SK-N-SH treated with all-trans-retinoic acid at 6 μM for 48 hours (cell line): Measurements from ENCODE around the gene TSPAN10.

Experiments used
- ATAC-seq: fragments of 200-7000 bp; cut with Tn5 transposase; 3 replicates; pipeline ENCODE4 v1.9.1; 2020; ENCODE audit warnings: mild to moderate bottlenecking, moderate library complexity
- ARNTL ChIP-seq: fragments of 450-650 bp; formaldehyde crosslinking; IDR thresholded peaks from 2 replicates; pipeline ENCODE4 v1.5.0; 2020; ENCODE audit warnings: low read depth, mild to moderate bottlenecking, moderate library complexity, borderline replicate concordance
- BACH2 ChIP-seq: fragments of 250-450 bp; sonication (Bioruptor Pico); IDR thresholded peaks from 2 replicates; pipeline ENCODE4 v1.9.0; 2021; ENCODE audit warnings: mild to moderate bottlenecking, borderline replicate concordance
- CREB5 ChIP-seq: fragments of 250-450 bp; sonication (Bioruptor Pico); IDR thresholded peaks from 2 replicates; pipeline ENCODE4 v1.5.1; 2020; ENCODE audit warnings: low read depth, mild to moderate bottlenecking, moderate library complexity
- ESRRG ChIP-seq: fragments of 250-450 bp; sonication (Bioruptor Pico); IDR thresholded peaks from 2 replicates; pipeline ENCODE4 v1.6.1; 2021; ENCODE audit warnings: mild to moderate bottlenecking
- ISL1 ChIP-seq: fragments of 250-450 bp; sonication (Bioruptor Pico); IDR thresholded peaks from 2 replicates; pipeline ENCODE4 v2.1.2; 2022; ENCODE audit warnings: mild to moderate bottlenecking, moderate library complexity
- OSR1 ChIP-seq: fragments of 250-450 bp; sonication (Bioruptor Pico); IDR thresholded peaks from 2 replicates; pipeline ENCODE4 v1.8.0; 2022; ENCODE audit warnings: moderate library complexity, mild to moderate bottlenecking, inconsistent platforms
- POU6F1 ChIP-seq: fragments of 250-450 bp; sonication (Bioruptor Pico); IDR thresholded peaks from 2 replicates; pipeline ENCODE4 v1.8.0; 2021; ENCODE audit warnings: low read depth, mild to moderate bottlenecking, moderate library complexity, borderline replicate concordance
- PPARA ChIP-seq: fragments of 250-450 bp; sonication (Bioruptor Pico); IDR thresholded peaks from 2 replicates; pipeline ENCODE4 v1.5.0; 2020; ENCODE audit warnings: mild to moderate bottlenecking, borderline replicate concordance
- SNAI2 ChIP-seq: fragments of 250-450 bp; sonication (Bioruptor Pico); IDR thresholded peaks from 2 replicates; pipeline ENCODE4 v1.5.0; 2020; ENCODE audit warnings: mild to moderate bottlenecking, moderate library complexity
- TCF4 ChIP-seq: fragments of 250-450 bp; sonication (Bioruptor Pico); IDR thresholded peaks from 2 replicates; pipeline ENCODE4 v1.8.0; 2021; ENCODE audit warnings: mild to moderate bottlenecking, moderate library complexity, borderline replicate concordance
- TOX ChIP-seq: fragments of 250-450 bp; sonication (Bioruptor Pico); IDR thresholded peaks from 2 replicates; pipeline ENCODE4 v1.8.0; 2021; ENCODE audit warnings: mild to moderate bottlenecking, moderate library complexity, borderline replicate concordance
- TSHZ2 ChIP-seq: fragments of 250-450 bp; sonication (Bioruptor Pico); IDR thresholded peaks from 2 replicates; pipeline ENCODE4 v1.5.0; 2020; ENCODE audit warnings: mild to moderate bottlenecking, moderate library complexity
- ZC3H10 ChIP-seq: fragments of 250-450 bp; sonication (Bioruptor Pico); IDR thresholded peaks from 2 replicates; pipeline ENCODE4 v1.5.1; 2021; ENCODE audit warnings: mild to moderate bottlenecking, moderate library complexity
- ZFP30 ChIP-seq: fragments of 450-650 bp; formaldehyde crosslinking; IDR thresholded peaks from 2 replicates; pipeline ENCODE4 v1.5.0; 2022; ENCODE audit warnings: mild to moderate bottlenecking, moderate library complexity
- ZNF565 ChIP-seq: fragments of 450-650 bp; formaldehyde crosslinking; conservative IDR thresholded peaks from 2 replicates; pipeline ENCODE4 v1.5.0; 2020; ENCODE audit warnings: low read depth, mild to moderate bottlenecking, moderate library complexity
- ZNF70 ChIP-seq: fragments of 450-650 bp; formaldehyde crosslinking; IDR thresholded peaks from 2 replicates; pipeline ENCODE4 v1.5.0; 2020; ENCODE audit warnings: mild to moderate bottlenecking, moderate library complexity
- ZNF8 ChIP-seq: fragments of 450-650 bp; formaldehyde crosslinking; IDR thresholded peaks from 2 replicates; pipeline ENCODE4 v1.5.0; 2020; ENCODE audit warnings: mild to moderate bottlenecking, moderate library complexity
- TF ChIP-seq, protein P1 (sequence below): fragments of 250-450 bp; sonication (Bioruptor Pico); IDR thresholded peaks from 2 replicates; pipeline ENCODE4 v1.8.0; 2020; ENCODE audit warnings: mild to moderate bottlenecking, moderate library complexity, borderline replicate concordance
- TF ChIP-seq, protein P2 (sequence below): fragments of 250-450 bp; sonication (Bioruptor Pico); IDR thresholded peaks from 2 replicates; pipeline ENCODE4 v1.5.1; 2021; ENCODE audit warnings: mild to moderate bottlenecking, moderate library complexity

Gene TSPAN10

GRCh38 chr17:81655378-81656117 lies 18.6 kb downstream of the TSPAN10 start:
- TF ChIP-seq ISL1 (CRISPR knock-in tag) (no peak), TOX (CRISPR knock-in tag) (no peak), POU6F1 (CRISPR knock-in tag) (no peak), OSR1 (no peak), ZC3H10 (no peak), TCF4 (CRISPR knock-in tag) (no peak), ZNF565 (no peak), ESRRG (CRISPR knock-in tag) (no peak), SNAI2 (CRISPR knock-in tag) (no peak), ZNF70 (no peak), ZNF8 (CRISPR knock-in tag) (no peak), BACH2 (CRISPR knock-in tag) (no peak), TSHZ2 (CRISPR knock-in tag) (no peak)
- no peak for ATAC-seq

- TF ChIP-seq PPARA (CRISPR knock-in tag) (no peak), ZNF565 (no peak), ZNF8 (CRISPR knock-in tag) (no peak), ARNTL (CRISPR knock-in tag) (no peak), BACH2 (CRISPR knock-in tag) (no peak), ZFP30 (CRISPR knock-in tag) (no peak)
- TF ChIP-seq, protein P1, sequence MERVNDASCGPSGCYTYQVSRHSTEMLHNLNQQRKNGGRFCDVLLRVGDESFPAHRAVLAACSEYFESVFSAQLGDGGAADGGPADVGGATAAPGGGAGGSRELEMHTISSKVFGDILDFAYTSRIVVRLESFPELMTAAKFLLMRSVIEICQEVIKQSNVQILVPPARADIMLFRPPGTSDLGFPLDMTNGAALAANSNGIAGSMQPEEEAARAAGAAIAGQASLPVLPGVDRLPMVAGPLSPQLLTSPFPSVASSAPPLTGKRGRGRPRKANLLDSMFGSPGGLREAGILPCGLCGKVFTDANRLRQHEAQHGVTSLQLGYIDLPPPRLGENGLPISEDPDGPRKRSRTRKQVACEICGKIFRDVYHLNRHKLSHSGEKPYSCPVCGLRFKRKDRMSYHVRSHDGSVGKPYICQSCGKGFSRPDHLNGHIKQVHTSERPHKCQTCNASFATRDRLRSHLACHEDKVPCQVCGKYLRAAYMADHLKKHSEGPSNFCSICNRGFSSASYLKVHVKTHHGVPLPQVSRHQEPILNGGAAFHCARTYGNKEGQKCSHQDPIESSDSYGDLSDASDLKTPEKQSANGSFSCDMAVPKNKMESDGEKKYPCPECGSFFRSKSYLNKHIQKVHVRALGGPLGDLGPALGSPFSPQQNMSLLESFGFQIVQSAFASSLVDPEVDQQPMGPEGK (CRISPR knock-in tag), result no peak
- no peak for ATAC-seq
Observed at GRCh38 chr17:81656118-81656743, 19.2 kb downstream of the TSPAN10 start, which contains the start of gene PDE6G. Gene PDE6G (minus strand): TSS chr17:81656542. CDS start chr17:81653305, 3,237 bp downstream.

DNA sequence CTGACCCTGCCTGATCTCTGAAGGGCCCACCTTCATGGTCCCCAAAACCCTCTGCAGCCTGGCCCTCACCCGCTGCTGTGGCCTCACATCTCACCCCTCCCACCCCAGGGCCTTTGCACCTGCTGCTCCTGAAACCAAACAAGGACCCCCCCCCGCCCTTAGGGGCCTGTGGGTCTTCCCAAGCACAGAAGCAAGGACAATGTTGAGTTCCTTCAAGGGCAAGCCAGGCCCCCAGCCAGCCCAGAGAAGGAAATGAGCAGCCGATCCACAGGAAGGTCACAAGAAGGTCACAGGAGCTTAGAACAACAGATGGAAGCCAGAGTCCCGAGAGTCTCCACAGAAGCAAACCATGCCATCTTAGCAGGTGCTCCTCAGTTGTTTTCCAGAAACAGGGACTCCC lies 19.8 kb downstream of the TSPAN10 start:
- no peak for ATAC-seq

More for the DNA sequence above, 19.8 kb downstream of the TSPAN10 start:
- TF ChIP-seq TCF4 (CRISPR knock-in tag) (no peak), TSHZ2 (CRISPR knock-in tag) (no peak), ZNF70 (no peak), ESRRG (CRISPR knock-in tag) (no peak), ZNF565 (no peak), ZC3H10 (no peak), TOX (CRISPR knock-in tag) (no peak), CREB5 (CRISPR knock-in tag) (no peak)
- TF ChIP-seq, protein P2, sequence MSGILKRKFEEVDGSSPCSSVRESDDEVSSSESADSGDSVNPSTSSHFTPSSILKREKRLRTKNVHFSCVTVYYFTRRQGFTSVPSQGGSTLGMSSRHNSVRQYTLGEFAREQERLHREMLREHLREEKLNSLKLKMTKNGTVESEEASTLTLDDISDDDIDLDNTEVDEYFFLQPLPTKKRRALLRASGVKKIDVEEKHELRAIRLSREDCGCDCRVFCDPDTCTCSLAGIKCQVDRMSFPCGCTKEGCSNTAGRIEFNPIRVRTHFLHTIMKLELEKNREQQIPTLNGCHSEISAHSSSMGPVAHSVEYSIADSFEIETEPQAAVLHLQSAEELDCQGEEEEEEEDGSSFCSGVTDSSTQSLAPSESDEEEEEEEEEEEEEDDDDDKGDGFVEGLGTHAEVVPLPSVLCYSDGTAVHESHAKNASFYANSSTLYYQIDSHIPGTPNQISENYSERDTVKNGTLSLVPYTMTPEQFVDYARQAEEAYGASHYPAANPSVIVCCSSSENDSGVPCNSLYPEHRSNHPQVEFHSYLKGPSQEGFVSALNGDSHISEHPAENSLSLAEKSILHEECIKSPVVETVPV (CRISPR knock-in tag), result no peak
